HG03175 (cell line): ENCODE data around the gene CRYBG2.

ENCODE experiments used
- ATAC-seq: cut with Tn5 transposase; IDR thresholded peaks from one replicate; pipeline ENCODE4 v1.9.1; 2021; ENCODE audit warnings: mild to moderate bottlenecking, moderate library complexity; ENCODE audit not compliant: unreplicated experiment

The CRYBG2 gene

GRCh38 chr1:26370591-26371382, 16.9 kb upstream of the CRYBG2 start:
- no peak for ATAC-seq

GRCh38 chr1:26368486-26368885, 14.6 kb upstream of the CRYBG2 start:
- no peak for ATAC-seq

- no peak for ATAC-seq
These were observed 14.1 kb upstream of the CRYBG2 start for GRCh38 chr1:26368006-26368405.

- no peak for ATAC-seq
These were observed 13.5 kb upstream of the CRYBG2 start for GRCh38 chr1:26367441-26367840.

GRCh38 chr1:26364956-26365355, 11.0 kb upstream of the CRYBG2 start:
- ATAC-seq, result no peak

- ATAC-seq, result peak; percentile 53
These were observed 9.9 kb upstream of the CRYBG2 start for GRCh38 chr1:26363549-26364448.

GRCh38 chr1:26362331-26362730, 8.4 kb upstream of the CRYBG2 start:
- no peak for ATAC-seq

- ATAC-seq, result no peak
These were observed 7.7 kb upstream of the CRYBG2 start for GRCh38 chr1:26361605-26362122.

GRCh38 chr1:26360807-26361604, 7.1 kb upstream of the CRYBG2 start:
- no peak for ATAC-seq

- ATAC-seq, result no peak
These were observed 6.3 kb upstream of the CRYBG2 start for GRCh38 chr1:26359981-26360806.

- no peak for ATAC-seq
These were observed 4.8 kb upstream of the CRYBG2 start for GRCh38 chr1:26358411-26359384.

GRCh38 chr1:26357121-26357602, 3.2 kb upstream of the CRYBG2 start:
- ATAC-seq, result no peak

- no peak for ATAC-seq
These were observed 2.2 kb upstream of the CRYBG2 start for GRCh38 chr1:26356106-26356505.

GRCh38 chr1:26354972-26355371, 1.0 kb upstream of the CRYBG2 start:
- no peak for ATAC-seq

GRCh38 chr1:26353210-26353859, 595 bp downstream of the CRYBG2 start:
- no peak for ATAC-seq

GRCh38 chr1:26352338-26352679, 1.6 kb downstream of the CRYBG2 start:
- ATAC-seq, result no peak

- no peak for ATAC-seq
These were observed 2.2 kb downstream of the CRYBG2 start for GRCh38 chr1:26351590-26352337.
